NCI-H1048 (cell line): Measurements from ENCODE around the gene TMEM164.

ENCODE experiments used
- DNase-seq: peaks from one replicate; lab custom pipeline; 2025; lab: John Stamatoyannopoulos, UW

The TMEM164 gene

DNA sequence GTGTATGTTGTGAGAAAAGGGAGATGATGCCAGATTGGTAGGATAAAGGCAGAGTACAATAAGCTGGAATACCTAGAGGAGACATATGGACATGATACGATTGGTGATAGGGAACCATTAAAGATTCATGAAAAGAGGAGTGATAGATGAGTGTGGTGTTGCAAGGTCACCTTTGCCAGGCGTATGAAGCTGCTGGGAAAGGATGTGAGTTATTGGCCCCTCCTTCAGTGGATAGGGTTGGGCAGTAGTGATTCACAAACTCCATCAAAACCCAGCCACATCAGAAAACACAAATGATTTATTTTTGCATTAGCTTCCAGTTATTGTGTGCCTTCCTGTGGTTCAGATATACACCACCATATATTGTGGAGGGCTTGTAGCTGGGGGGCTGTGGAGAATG lies 34.3 kb downstream of the TMEM164 start:
- DNase-seq, result no peak

- DNase-seq, result no peak
These were observed 36.0 kb downstream of the TMEM164 start for GRCh38 chrX:110038900-110039299.

DNA sequence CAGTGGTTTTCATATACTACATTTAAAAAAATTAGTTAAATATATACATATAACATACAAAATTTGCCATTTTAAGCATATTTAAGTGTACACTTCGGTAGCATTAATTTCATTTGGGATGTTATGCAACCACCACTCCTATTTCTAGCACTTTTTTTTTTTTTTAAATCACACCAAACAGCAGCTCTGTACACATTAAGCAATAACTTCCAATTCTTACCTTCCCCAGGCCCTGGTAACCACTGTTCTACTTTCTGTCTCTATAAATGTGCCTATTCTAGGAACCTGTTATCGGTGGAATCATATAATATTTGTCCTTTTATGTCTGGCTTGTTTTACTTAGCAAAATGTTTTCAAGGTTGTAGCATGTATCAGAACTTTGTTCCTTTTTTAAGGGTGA lies 39.1 kb downstream of the TMEM164 start:
- no peak for DNase-seq

DNA sequence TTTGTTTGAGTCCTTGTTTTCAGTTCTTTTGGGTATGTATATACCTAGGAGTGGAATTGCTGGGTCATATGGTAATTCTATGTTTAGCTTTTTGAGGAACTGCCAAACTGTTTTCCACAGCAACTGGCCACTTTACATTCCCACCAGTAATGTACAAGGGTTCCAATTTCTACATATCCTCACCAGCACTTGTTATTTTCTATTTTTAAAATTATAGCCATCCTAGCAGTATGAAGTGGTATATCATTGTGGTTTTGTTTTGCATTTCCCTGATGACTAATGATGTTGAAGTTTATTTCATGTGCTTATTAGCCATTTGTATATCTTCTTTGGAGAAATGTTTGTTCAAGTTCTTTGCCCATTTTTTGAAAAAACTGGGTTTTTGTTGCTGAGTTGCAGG lies 39.6 kb downstream of the TMEM164 start:
- DNase-seq, result no peak

- no peak for DNase-seq
These were observed 40.6 kb downstream of the TMEM164 start for GRCh38 chrX:110043506-110043905.

GRCh38 chrX:110044346-110045249 lies 41.7 kb downstream of the TMEM164 start:
- DNase-seq, result no peak

DNA sequence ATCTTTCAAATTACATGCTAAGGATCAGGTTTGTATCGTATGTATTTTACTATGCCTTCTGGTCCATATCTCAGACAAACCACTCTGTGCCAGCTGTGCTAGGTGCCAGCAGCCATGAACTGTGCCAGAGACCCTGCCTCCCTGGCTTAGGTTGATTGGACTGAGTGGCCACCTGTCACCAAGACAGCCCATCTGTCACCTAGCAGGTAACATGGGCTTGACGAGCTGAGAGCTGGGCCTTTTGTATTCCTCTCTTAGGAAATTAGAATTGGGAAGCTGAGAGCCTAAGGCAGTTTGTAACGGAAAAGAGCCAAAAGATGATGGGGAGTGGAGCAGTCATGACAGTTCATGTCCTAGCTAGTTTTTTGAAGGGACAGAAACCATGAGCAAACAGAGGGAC lies 42.5 kb downstream of the TMEM164 start:
- DNase-seq, result no peak

DNA sequence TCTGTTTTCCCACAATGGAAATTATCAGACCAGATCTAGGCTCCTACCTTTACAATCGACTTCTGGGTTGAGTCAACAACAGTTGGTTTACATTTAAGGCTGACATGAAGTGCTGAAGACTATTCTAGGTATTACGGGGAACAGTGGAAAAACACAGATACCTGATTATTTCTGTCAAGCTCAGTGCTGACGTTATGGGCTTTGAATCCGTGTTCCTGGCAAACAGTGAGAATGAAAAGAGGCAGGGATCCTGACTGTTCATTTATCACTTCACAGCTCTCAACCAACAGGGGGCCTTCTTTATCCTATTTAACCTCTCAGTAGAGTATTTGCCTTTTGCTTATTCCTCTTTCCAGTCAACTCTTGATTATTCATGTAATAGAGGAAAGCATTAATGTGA lies 43.1 kb downstream of the TMEM164 start:
- DNase-seq, result no peak

DNA sequence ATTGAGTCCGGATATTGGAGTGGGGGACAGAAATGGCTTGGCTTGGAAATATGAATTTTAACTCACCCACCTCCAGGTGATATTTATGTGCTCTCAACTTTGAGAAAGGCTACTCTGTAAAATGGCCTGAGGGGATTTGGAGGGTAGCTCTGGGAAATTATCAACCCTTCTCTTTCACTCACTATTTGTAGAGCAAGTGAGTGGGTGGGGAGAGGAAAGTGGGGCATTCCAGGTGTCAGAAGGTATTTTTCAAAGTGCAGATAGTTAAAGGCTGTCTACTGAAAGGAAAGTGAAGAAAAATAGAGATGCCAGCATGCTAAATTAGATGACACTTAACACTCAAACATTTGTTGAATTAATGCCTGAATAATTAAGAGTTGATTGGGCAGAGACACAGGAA lies 44.1 kb downstream of the TMEM164 start:
- no peak for DNase-seq

DNA sequence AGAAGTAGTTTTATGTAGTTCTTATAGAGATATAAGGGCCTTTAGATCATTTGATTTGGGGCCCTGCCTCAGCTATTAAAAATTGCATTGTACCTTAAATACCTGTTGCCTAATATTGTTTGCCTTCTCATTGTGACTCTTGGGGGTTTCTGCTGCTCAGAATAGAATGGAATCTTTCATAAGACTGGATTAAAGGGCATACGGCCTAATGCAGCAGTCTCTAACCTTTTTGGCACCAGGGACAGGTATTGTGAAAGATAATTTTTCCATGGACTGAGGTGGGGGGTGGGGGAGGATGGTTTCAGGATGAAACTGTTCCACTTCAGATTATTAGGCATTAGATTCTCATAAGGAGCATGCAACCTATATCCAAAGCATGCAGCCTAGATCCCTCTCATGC lies 46.2 kb downstream of the TMEM164 start:
- no peak for DNase-seq

- DNase-seq, result no peak
These were observed 47.5 kb downstream of the TMEM164 start for GRCh38 chrX:110050386-110050785.

- DNase-seq, result no peak
These were observed 48.0 kb downstream of the TMEM164 start for GRCh38 chrX:110050901-110051300.

- no peak for DNase-seq
These were observed 48.6 kb downstream of the TMEM164 start for GRCh38 chrX:110051559-110051958.

DNA sequence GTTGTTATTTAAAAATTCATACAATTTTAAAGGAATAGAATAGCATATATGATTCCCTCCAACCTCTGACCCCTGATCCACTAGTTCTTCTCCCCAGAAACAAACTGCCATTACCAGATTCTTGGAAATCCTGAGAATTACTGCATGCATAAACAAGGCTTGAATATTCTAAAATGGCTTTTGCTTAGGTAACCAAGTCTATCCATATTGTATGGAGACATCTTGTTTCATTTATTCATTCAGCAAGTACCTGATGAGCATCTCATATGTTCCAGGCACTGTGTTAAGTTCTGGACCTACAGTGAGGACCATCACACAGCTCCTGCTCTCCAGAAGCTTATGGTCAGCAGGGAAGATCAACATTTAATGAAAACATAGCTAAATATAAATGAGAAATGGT lies 49.4 kb downstream of the TMEM164 start:
- DNase-seq, result no peak

DNA sequence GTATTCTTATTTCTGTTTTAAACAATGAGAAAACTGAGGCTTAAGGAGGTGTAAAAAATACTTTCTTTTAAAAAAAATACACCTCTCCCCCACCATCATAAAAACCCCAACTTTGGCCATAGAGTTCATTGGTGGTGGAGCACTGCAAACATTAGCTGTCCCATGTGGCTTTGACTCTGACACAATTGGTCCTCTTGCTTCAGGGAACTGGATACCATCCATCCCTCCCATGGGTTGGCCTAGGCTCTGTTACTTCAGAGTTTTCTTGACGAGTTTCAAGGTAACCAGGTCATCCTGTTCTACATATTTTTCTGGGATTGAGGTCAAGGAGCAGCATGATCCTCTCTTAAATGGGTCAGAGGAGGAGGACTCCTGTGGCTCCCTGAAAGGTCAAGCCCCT lies 50.5 kb downstream of the TMEM164 start:
- no peak for DNase-seq

DNA sequence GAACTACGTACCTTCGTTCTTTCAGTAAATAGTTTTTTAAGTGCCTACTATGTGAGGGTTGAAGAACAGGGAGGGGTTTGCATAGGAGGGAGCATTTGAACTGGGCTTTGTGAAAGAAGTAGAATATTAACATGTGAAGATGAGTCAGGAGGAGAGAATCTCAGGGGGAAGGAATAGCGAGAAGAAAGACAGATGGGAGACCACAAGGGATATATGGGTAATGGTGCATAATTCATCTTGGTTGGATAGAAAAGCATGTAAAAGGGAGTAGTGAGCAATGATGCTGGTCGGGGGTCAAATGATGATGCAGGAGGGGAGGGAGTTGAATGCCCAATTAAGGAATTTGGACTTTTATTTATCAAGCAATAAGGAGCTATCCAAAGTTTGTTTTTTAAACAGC lies 52.7 kb downstream of the TMEM164 start:
- DNase-seq, result no peak

- no peak for DNase-seq
These were observed 53.5 kb downstream of the TMEM164 start for GRCh38 chrX:110056419-110056818.

- no peak for DNase-seq
These were observed 56.5 kb downstream of the TMEM164 start for GRCh38 chrX:110059410-110059809.

GRCh38 chrX:110060317-110060716 lies 57.4 kb downstream of the TMEM164 start:
- no peak for DNase-seq

- no peak for DNase-seq
These were observed 58.1 kb downstream of the TMEM164 start for GRCh38 chrX:110060846-110061537.

DNA sequence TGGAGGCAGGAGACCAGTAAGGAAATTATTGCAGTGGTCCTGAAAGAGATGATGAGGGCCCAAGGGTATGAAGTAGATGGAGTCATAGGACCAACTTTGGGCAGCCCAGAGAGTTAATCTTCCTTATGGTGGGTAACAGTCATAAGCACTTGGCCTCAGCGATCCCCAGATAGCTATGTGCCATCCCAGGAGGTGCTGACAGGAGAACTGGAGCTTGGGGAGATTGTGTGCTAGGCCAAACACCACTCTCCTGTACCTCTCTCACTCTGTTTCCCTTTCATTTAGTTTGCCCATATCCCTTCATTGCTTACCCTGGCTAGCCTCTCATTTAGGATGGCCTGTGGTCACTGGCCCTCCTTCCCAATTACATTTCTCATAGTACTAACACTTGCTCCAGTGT lies 60.0 kb downstream of the TMEM164 start:
- no peak for DNase-seq

- DNase-seq, result no peak
These were observed 63.7 kb downstream of the TMEM164 start for GRCh38 chrX:110066488-110067225.

DNA sequence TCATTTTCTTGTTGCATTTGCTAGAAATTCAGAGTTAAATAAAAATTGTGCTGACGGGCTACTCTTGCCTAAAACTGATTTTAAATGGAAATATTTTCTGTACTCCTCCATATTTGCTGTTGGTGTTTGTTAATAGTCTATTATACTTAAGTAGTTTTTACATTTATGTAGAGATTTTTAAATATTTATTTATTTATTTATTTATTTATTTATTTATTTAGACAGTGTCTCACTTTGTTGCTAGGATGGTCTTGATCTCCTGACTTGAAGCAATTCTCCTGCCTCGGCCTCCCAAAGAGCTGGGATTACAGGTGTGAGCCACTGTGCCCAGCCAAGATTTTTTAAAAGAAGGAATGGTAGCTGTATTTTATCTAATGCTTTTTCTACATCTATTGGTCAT lies 68.1 kb downstream of the TMEM164 start:
- DNase-seq, result no peak
